ENCODE data around the gene SMYD3. TPM values are rescaled to one million over a fixed set of nuclear protein-coding genes. Genes with fewer than 3 reads are reported as not detected.
"Not testable (repeated sequence)": the region's sequence is repeated elsewhere in the genome, so short reads cannot be mapped to it uniquely, and the experiment has no call there.

The SMYD3 gene
- total RNA-seq, 4 donors from 2014 or later: 8.4 to 25.7 (median 14.4) TPM

- TF ChIP-seq POLR2A (IDR thresholded peaks at IDR 0.05) (no peak), CTCF (IDR thresholded peaks at IDR 0.05) (no peak)
- DNase-seq (ENCODE audit: low spot score in 2 of 2): no peak
- intact Hi-C loops (cut with DNase I; ENCODE audit: low total_unique reads): no loop called here
- WGBS, 2 donors: 91 to 93% methylated on average over 2 of the region's 2 CpGs
- no peak overlapping the region for H3K4me3 ChIP-seq (ENCODE audit: low read depth, poor library complexity, severe bottlenecking)
Measured at GRCh38 chr1:246367041-246367440, 140.0 kb downstream of the SMYD3 start.

- WGBS, 2 donors: 64% methylated on average over 3 of the region's 3 CpGs
- TF ChIP-seq POLR2A (IDR thresholded peaks at IDR 0.05) (no peak), CTCF (IDR thresholded peaks at IDR 0.05) (no peak)
- no peak for DNase-seq (ENCODE audit: low spot score in 2 of 2)
- no peak overlapping the region for H3K4me3 ChIP-seq (ENCODE audit: low read depth, poor library complexity, severe bottlenecking)
- intact Hi-C loops (cut with DNase I; ENCODE audit: low total_unique reads): no loop called here
Measured at GRCh38 chr1:246365708-246366107, 141.4 kb downstream of the SMYD3 start.

- WGBS, 2 donors: 85 to 93% methylated on average over 6 of the region's 6 CpGs
- intact Hi-C loops (cut with DNase I; ENCODE audit: low total_unique reads): no loop called here
- TF ChIP-seq POLR2A (IDR thresholded peaks at IDR 0.05) (no peak), CTCF (IDR thresholded peaks at IDR 0.05) (no peak)
- H3K4me3 ChIP-seq (ENCODE audit: low read depth, poor library complexity, severe bottlenecking): no peak overlapping the region
- no peak for DNase-seq (ENCODE audit: low spot score in 2 of 2)
Measured at GRCh38 chr1:246364415-246364941, 142.6 kb downstream of the SMYD3 start.

- H3K4me3 ChIP-seq (ENCODE audit: low read depth, poor library complexity, severe bottlenecking); intact Hi-C loops (cut with DNase I; ENCODE audit: low total_unique reads); DNase-seq (ENCODE audit: low spot score in 2 of 2): not testable (repeated sequence)
- 91 to 94% methylated on average over 3 of the region's 3 CpGs for WGBS, 2 donors
Measured at GRCh38 chr1:246357014-246357598, 150.0 kb downstream of the SMYD3 start.

- no peak overlapping the region for H3K4me3 ChIP-seq (ENCODE audit: low read depth, poor library complexity, severe bottlenecking)
- TF ChIP-seq POLR2A (IDR thresholded peaks at IDR 0.05) (no peak), CTCF (IDR thresholded peaks at IDR 0.05) (no peak)
- intact Hi-C loops (cut with DNase I; ENCODE audit: low total_unique reads): no loop called here
- 84 to 93% methylated on average over 8 of the region's 8 CpGs for WGBS, 2 donors
- no peak for DNase-seq (ENCODE audit: low spot score in 2 of 2)
Measured at GRCh38 chr1:246355411-246356230, 151.5 kb downstream of the SMYD3 start.

GRCh38 chr1:246351721-246352120, 155.4 kb downstream of the SMYD3 start:
- intact Hi-C loops (cut with DNase I; ENCODE audit: low total_unique reads): no loop called here
- H3K4me3 ChIP-seq (ENCODE audit: low read depth, poor library complexity, severe bottlenecking): no peak overlapping the region
- TF ChIP-seq POLR2A (IDR thresholded peaks at IDR 0.05) (no peak), CTCF (IDR thresholded peaks at IDR 0.05) (no peak)
- DNase-seq (ENCODE audit: low spot score in 2 of 2): no peak
- 92 to 96% methylated on average over 4 to 5 of the region's 5 CpGs for WGBS, 2 donors
